ENCODE results near the gene SUN2. TPM values are rescaled to one million over a fixed set of nuclear protein-coding genes. Genes with fewer than 3 reads are reported as not detected.

The SUN2 gene
- total RNA-seq, 1 experiment from 2014 or later: 55.5 TPM

GRCh38 chr22:38698407-38699094 lies 57.2 kb downstream of the SUN2 start:
- peaks cover 64% of the 10 kb centered on the region for H3K79me2 ChIP-seq (ENCODE audit: low read length)
- no peak for ATAC-seq
- H3K9ac ChIP-seq (ENCODE audit: low read length): peak overlapping the region; percentile 97
- DNase-seq: no peak
- peaks cover 14% of the 10 kb centered on the region for H3F3A ChIP-seq (ENCODE audit: low read length, unreplicated experiment)
- H3K36me3 ChIP-seq (ENCODE audit: low read depth, low read length): no peaks in the 10 kb centered on the region; the same call in 1 of the 2 replicates
- H3K27ac ChIP-seq (ENCODE audit: low read length): 0 out of 2 replicates have a peak overlapping the region, but pooled peaks have one; percentile 76
- peaks cover 23% of the 10 kb centered on the region for H4K20me1 ChIP-seq (ENCODE audit: low read length)
- ChIA-PET CTCF (no interaction called here), POLR2A (ENCODE audit: unreplicated experiment) (no interaction called here)
- intact Hi-C loops (cut with micrococcal nuclease): no loop called here
- no peaks in the 10 kb centered on the region for H3K9me3 ChIP-seq (ENCODE audit: low read length)
- H3K4me2 ChIP-seq (ENCODE audit: low read length): peak overlapping the region; percentile 94
- H3K9me2 ChIP-seq (replicated peaks; ENCODE audit: low read length): no peaks in the 10 kb centered on the region
- H3K4me1 ChIP-seq (ENCODE audit: insufficient read depth, low read length): peaks cover 35% of the 10 kb centered on the region
- H3K4me3 ChIP-seq (ENCODE audit: low read length): peak overlapping the region; percentile 85
- no peak overlapping the region for H2AFZ ChIP-seq (ENCODE audit: low read length)
- BruUV-seq (replicated peaks): no TSS peak
- TF ChIP-seq EZH2phosphoT487 (IDR thresholded peaks at IDR 0.05; ENCODE audit: borderline replicate concordance, low read length): no peak
- TF ChIP-seq EZH2 (IDR thresholded peaks at IDR 0.05; ENCODE audit: low read length, unreplicated experiment): no peak
- no peak for TF ChIP-seq CTCF (conservative IDR thresholded peaks at IDR 0.05; ENCODE audit: low read depth, low read length)
- H3K27me3 ChIP-seq (ENCODE audit: low read length): no peaks in the 10 kb centered on the region

DNA sequence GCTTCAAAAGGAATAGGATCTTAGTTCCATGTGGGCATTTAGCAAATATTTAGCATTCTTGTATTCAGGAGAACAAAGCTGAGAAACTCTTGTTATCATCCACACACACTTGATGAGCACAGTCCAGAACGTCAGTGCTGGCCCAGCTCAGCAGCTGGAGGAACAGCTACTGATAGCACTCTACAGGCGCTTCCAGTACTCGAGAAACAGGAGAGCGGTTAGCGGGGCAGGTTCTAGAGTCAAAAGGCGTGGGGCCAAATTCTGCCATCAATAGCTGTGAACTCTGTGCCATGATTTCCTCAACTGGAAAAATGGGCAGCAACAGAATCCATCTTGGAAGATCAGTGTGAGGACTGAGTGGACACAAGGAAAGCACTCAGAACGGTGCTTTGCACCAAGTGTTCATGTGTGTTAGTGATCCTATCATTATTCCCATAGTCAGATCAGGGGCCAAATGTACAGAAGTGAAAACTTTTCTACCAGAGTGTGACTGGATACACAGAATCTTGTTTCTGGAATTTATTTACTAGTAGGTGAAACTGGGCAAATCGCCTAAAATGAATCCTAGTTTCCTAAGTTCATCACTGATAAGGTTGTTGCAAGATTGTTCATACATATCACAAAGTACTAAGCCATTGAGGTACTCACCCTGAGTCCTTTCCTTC lies 58.2 kb downstream of the SUN2 start:
- H3K4me2 ChIP-seq (ENCODE audit: low read length): peak overlapping the region; percentile 94
- TF ChIP-seq CTCF (conservative IDR thresholded peaks at IDR 0.05; ENCODE audit: low read depth, low read length) (no peak), EZH2 (IDR thresholded peaks at IDR 0.05; ENCODE audit: low read length, unreplicated experiment) (no peak), EZH2phosphoT487 (IDR thresholded peaks at IDR 0.05; ENCODE audit: borderline replicate concordance, low read length) (no peak)
- no peaks in the 10 kb centered on the region; the same call in 1 of the 2 replicates for H3K36me3 ChIP-seq (ENCODE audit: low read depth, low read length)
- H4K20me1 ChIP-seq (ENCODE audit: low read length): peaks cover 23% of the 10 kb centered on the region
- ATAC-seq (no peak), DNase-seq (no peak)
- H3K4me3 ChIP-seq (ENCODE audit: low read length): peak overlapping the region; percentile 85
- H3K27me3 ChIP-seq (ENCODE audit: low read length): no peaks in the 10 kb centered on the region
- H3K9ac ChIP-seq (ENCODE audit: low read length): peak overlapping the region; percentile 39
- peaks cover 73% of the 10 kb centered on the region for H3K79me2 ChIP-seq (ENCODE audit: low read length)
- peaks cover 35% of the 10 kb centered on the region for H3K4me1 ChIP-seq (ENCODE audit: insufficient read depth, low read length)
- H3K9me2 ChIP-seq (replicated peaks; ENCODE audit: low read length): no peaks in the 10 kb centered on the region
- H3F3A ChIP-seq (ENCODE audit: low read length, unreplicated experiment): peaks cover 14% of the 10 kb centered on the region
- ChIA-PET CTCF (no interaction called here), POLR2A (ENCODE audit: unreplicated experiment) (interaction anchor here (0.8 to 1.0 kb wide), 2 partner anchors 8 to 21 kb away, joined by 3 to 7 read pairs; partner anchors contain the start of gene GTPBP1)
- intact Hi-C loops (cut with micrococcal nuclease): loop anchor here (2.0 kb wide), 1 partner anchor 15 kb away; no protein-coding TSS in a partner anchor
- peak overlapping the region; percentile 88 for H3K27ac ChIP-seq (ENCODE audit: low read length)
- H2AFZ ChIP-seq (ENCODE audit: low read length): no peak overlapping the region
- no TSS peak for BruUV-seq (replicated peaks)
- H3K9me3 ChIP-seq (ENCODE audit: low read length): no peaks in the 10 kb centered on the region

Data from PC-3 (cell line).